MM.1S (cell line): ENCODE data around the gene DRD1.

Source experiments
- DNase-seq: peaks from one replicate; pipeline ENCODE4 v3.0.0-alpha.2; 2015
- H2AFZ ChIP-seq: fragments of 300-600 bp; sonication (generic); 2 replicates; pipeline ENCODE4 v1.6.0; 2016; ENCODE audit warnings: antibody characterized with exemption, low read length
- H3F3A ChIP-seq: fragments of 300-600 bp; sonication (generic); 2 replicates; pipeline ENCODE4 v1.6.1; 2016; ENCODE audit warnings: mild to moderate bottlenecking, antibody characterized with exemption, low read length, moderate library complexity, mixed read lengths; ENCODE audit not compliant: insufficient read depth
- H3K27ac ChIP-seq: fragments of 300-600 bp; sonication (generic); 2 replicates; pipeline ENCODE4 v1.5.1; 2016; ENCODE audit warnings: mild to moderate bottlenecking, low read length
- H3K27me3 ChIP-seq: fragments of 300-600 bp; sonication (generic); replicated peaks from 2 replicates; pipeline ENCODE4 v1.6.0; 2016; ENCODE audit warnings: low read length; ENCODE audit not compliant: insufficient read depth
- H3K36me3 ChIP-seq: fragments of 300-600 bp; sonication (generic); replicated peaks from 2 replicates; pipeline ENCODE4 v1.6.1; 2016; ENCODE audit warnings: mild to moderate bottlenecking, low read length, mixed read lengths; ENCODE audit not compliant: insufficient read depth
- H3K4me1 ChIP-seq: fragments of 300-600 bp; sonication (generic); 2 replicates; pipeline ENCODE4 v1.6.1; 2016; ENCODE audit warnings: low read length, mixed read lengths
- H3K4me2 ChIP-seq: fragments of 300-600 bp; sonication (generic); 2 replicates; pipeline ENCODE4 v1.6.0; 2016; ENCODE audit warnings: low read depth, low read length
- H3K4me3 ChIP-seq: fragments of 300-600 bp; sonication (generic); 2 replicates; pipeline ENCODE4 v1.5.1; 2016; ENCODE audit warnings: low read length, mixed read lengths
- H3K79me2 ChIP-seq: fragments of 300-600 bp; sonication (generic); 2 replicates; pipeline ENCODE4 v1.6.1; 2016; ENCODE audit warnings: mixed run types, low read length, mixed read lengths
- H3K9ac ChIP-seq: fragments of 300-600 bp; sonication (generic); 2 replicates; pipeline ENCODE4 v1.6.1; 2016; ENCODE audit warnings: low read length, mixed read lengths
- H3K9me2 ChIP-seq: fragments of 300-600 bp; sonication (generic); replicated peaks from 2 replicates; pipeline ENCODE4 v1.6.1; 2016; ENCODE audit warnings: mild to moderate bottlenecking, low read length, mixed read lengths; ENCODE audit not compliant: insufficient read depth
- H3K9me3 ChIP-seq: fragments of 300-600 bp; sonication (generic); replicated peaks from 2 replicates; pipeline ENCODE4 v1.6.1; 2016; ENCODE audit warnings: mild to moderate bottlenecking, low read length, mixed read lengths; ENCODE audit not compliant: insufficient read depth
- H4K20me1 ChIP-seq: fragments of 300-600 bp; sonication (generic); 2 replicates; pipeline ENCODE4 v1.6.1; 2016; ENCODE audit warnings: mild to moderate bottlenecking, low read length, moderate library complexity, mixed read lengths; ENCODE audit not compliant: insufficient read depth
- CTCF ChIP-seq: fragments of 300-600 bp; sonication (generic); IDR thresholded peaks from 2 replicates; pipeline ENCODE4 v1.5.1; 2016; ENCODE audit warnings: antibody characterized with exemption, low read length, mixed read lengths
- EZH2 ChIP-seq: fragments of 300-600 bp; sonication (generic); optimal IDR thresholded peaks from 2 replicates; pipeline ENCODE3; 2017; ENCODE audit warnings: low read depth, mild to moderate bottlenecking, antibody characterized with exemption, low read length, mixed read lengths
- EZH2phosphoT487 ChIP-seq: fragments of 300-600 bp; sonication (generic); IDR thresholded peaks from 2 replicates; pipeline ENCODE4 v1.6.1; 2018; ENCODE audit warnings: antibody characterized with exemption, low read length

The DRD1 gene

GRCh38 chr5:175464074-175464941 lies 20.3 kb upstream of the DRD1 start:
- Histone ChIP-seq H3K4me2 (peak overlapping the region; percentile 16; the same call in 1 of the 2 replicates), H3K27me3 (no peaks in the 10 kb centered on the region), H3K79me2 (no peaks in the 10 kb centered on the region), H3K9me3 (no peaks in the 10 kb centered on the region), H2AFZ (peak overlapping the region; percentile 28), H3K36me3 (no peaks in the 10 kb centered on the region), H3K9me2 (no peaks in the 10 kb centered on the region), H3K27ac (peak overlapping the region; percentile 33; the same call in 1 of the 2 replicates), H4K20me1 (no peaks in the 10 kb centered on the region), H3K4me3 (no peak overlapping the region), H3K4me1 (peaks cover 21% of the 10 kb centered on the region), H3F3A (peaks cover 15% of the 10 kb centered on the region), H3K9ac (no peak overlapping the region)
- no peak for TF ChIP-seq EZH2phosphoT487
- peak; percentile 76 for TF ChIP-seq CTCF
- peak; percentile 76 for DNase-seq

GRCh38 chr5:175463641-175464040 lies 19.7 kb upstream of the DRD1 start:
- H3K36me3 ChIP-seq = no peaks in the 10 kb centered on the region
- H3K4me2 ChIP-seq = peak overlapping the region; percentile 16; the same call in 1 of the 2 replicates
- no peak overlapping the region for H3K9ac ChIP-seq
- H3K9me3 ChIP-seq = no peaks in the 10 kb centered on the region
- TF ChIP-seq EZH2phosphoT487 (no peak), CTCF (no peak), EZH2 (no peak)
- H3K79me2 ChIP-seq = no peaks in the 10 kb centered on the region
- peak overlapping the region; percentile 33; the same call in 1 of the 2 replicates for H3K27ac ChIP-seq
- H2AFZ ChIP-seq = no peak overlapping the region
- no peaks in the 10 kb centered on the region for H3K9me2 ChIP-seq
- H3K4me3 ChIP-seq = no peak overlapping the region
- H3F3A ChIP-seq = peaks cover 15% of the 10 kb centered on the region
- DNase-seq = peak; percentile 89
- H3K27me3 ChIP-seq = no peaks in the 10 kb centered on the region
- H4K20me1 ChIP-seq = no peaks in the 10 kb centered on the region
- peaks cover 21% of the 10 kb centered on the region for H3K4me1 ChIP-seq

GRCh38 chr5:175461370-175461769 lies 17.4 kb upstream of the DRD1 start:
- no peak overlapping the region for H3K4me3 ChIP-seq
- H3K4me1 ChIP-seq = peaks cover 33% of the 10 kb centered on the region
- no peak for DNase-seq
- TF ChIP-seq CTCF = no peak
- no peak for TF ChIP-seq EZH2
- no peak for TF ChIP-seq EZH2phosphoT487
- no peak overlapping the region for H2AFZ ChIP-seq
- H3F3A ChIP-seq = peaks cover 15% of the 10 kb centered on the region
- H3K36me3 ChIP-seq = no peaks in the 10 kb centered on the region
- H3K27ac ChIP-seq = no peak overlapping the region
- no peak overlapping the region for H3K9ac ChIP-seq
- H3K27me3 ChIP-seq = no peaks in the 10 kb centered on the region
- no peaks in the 10 kb centered on the region for H3K9me3 ChIP-seq
- H3K9me2 ChIP-seq = no peaks in the 10 kb centered on the region
- H3K4me2 ChIP-seq = no peak overlapping the region
- H3K79me2 ChIP-seq = no peaks in the 10 kb centered on the region
- no peaks in the 10 kb centered on the region for H4K20me1 ChIP-seq
